ENCODE data around the gene P4HA2.
A peak's percentile ranks its signal among the peaks of the same experiment; 100 is the strongest.

The P4HA2 gene

DNA sequence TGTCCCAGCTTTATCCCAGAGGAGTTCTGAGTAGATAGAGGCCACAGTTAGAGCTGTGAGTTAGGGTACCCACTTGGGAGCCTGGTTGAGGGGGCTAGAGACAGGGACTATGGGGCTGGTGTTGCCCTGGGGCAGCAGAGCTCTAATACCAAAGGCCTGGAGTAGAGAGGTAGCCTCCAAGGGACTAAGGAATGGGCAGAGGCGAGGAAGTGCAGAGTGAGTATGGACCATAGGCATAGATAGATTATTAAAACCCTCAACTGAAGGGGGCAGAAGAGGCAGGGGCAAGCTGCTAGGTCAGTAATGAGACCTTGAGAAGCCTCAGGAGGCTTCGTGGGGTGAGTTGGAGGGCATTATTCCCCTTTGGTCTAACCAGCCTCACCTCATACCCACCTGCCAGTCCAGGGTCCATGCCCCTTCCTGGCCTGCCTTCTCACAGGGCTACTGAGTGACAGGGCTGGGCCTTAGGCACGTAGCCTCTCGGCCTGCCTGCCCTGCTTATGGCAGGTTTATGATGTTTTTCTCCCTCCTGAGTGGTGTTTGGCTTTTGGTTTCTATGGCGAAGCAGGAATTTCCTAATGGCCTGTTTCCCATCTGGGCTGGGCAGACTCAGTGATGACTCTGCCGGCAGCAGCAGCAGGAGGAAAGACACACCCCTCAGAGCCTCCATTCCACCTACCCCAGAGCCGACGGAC is 37.8 kb upstream of the P4HA2 start:
- TF ChIP-seq Cebpa-rat (IDR thresholded peaks at IDR 0.05), result no peak
- peaks cover 22% of the 10 kb centered on the region for H3K4me1 ChIP-seq
- H3K4me2 ChIP-seq, result no peak overlapping the region
- no peak overlapping the region for H3K9ac ChIP-seq
- H3K27ac ChIP-seq, result no peak overlapping the region; the same call in 1 of the 2 replicates
- no peaks in the 10 kb centered on the region for H3K27me3 ChIP-seq
- H3K9me3 ChIP-seq, result no peaks in the 10 kb centered on the region
- H3K36me3 ChIP-seq, result no peaks in the 10 kb centered on the region
- no peak overlapping the region for H3K4me3 ChIP-seq
- no peaks in the 10 kb centered on the region for H4K20me1 ChIP-seq

DNA sequence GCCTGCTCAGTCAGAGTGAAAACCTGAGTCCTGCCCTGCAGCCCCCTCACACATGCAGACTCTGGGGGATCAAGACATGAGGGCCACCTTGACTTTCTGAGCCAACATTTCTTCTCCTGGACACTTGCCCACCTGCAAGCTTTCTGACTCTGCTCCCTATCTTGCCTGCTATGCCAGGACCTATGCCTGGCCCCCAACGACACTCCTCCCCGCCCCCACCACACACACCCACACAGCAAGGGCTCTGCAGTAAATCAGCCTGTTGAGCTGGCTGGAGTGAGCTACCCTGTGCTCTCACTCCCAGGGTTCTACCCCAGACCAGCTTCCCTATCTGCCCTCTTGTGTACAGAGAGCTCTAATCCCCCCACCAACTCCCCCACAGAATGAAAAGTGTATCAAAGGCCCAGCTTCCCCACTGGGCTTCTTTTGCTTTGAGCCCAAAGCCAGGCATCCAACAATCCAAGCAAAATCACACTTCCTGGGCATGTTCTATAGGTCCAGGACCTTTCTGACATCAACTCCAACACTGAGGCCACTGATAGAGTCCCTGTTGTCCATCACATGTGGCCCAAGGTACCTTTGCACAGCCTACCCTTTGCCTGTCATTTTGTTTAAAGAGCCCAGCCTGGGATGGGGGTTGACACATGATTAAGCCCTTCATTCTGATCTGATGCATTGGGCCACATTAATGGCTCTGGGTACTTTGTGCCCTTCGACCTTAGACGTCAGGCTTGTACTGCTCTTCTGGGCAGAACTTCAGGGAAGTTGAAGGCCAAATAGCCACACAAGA is 37.1 kb upstream of the P4HA2 start:
- Histone ChIP-seq H3K27me3 (no peaks in the 10 kb centered on the region), H3K27ac (no peak overlapping the region), H3K4me2 (no peak overlapping the region), H3K9ac (no peak overlapping the region), H3K9me3 (no peaks in the 10 kb centered on the region), H3K4me1 (peaks cover 21% of the 10 kb centered on the region), H3K4me3 (no peak overlapping the region), H3K36me3 (no peaks in the 10 kb centered on the region), H4K20me1 (no peaks in the 10 kb centered on the region)
- no peak for TF ChIP-seq Cebpa-rat (IDR thresholded peaks at IDR 0.05)

DNA sequence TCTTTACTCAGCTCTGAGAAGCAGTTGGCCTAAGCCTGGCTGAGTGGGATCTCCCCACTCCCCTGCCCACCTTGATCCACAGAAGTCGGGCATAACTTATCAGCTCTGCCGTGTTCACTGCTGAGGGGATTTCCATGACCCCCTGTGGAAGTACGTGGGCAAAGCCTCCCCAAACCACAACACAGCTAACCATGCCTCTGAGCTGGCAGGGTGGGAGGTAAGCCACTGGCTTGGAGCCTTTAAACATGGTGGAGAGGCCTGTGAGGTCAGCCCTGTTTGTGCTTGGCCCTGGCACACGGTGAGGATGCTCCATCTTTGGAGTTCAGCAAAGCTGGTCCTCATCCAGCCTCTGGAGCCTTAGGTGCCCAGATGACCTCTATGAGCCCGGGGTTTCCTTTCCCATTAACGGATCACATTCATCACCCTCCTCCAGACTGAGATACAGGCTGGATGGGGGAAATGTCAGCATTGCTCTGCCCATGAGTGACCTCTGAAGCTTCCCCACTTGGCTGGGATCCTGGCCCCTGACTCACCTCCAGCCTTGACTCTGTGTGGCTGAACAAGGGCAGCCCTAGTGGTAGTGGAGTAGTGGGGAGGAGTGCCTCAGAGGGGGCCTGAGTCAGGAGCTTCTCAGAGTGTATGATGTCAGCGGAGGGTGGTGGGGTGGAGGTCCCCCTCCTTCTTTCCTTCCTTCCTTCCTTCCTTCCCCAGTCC is 36.1 kb upstream of the P4HA2 start:
- Histone ChIP-seq H3K36me3 (no peaks in the 10 kb centered on the region), H3K9ac (no peak overlapping the region), H4K20me1 (no peaks in the 10 kb centered on the region), H3K27me3 (no peaks in the 10 kb centered on the region), H3K4me1 (peaks cover 21% of the 10 kb centered on the region), H3K27ac (peak overlapping the region; percentile 20; the same call in 1 of the 2 replicates), H3K4me3 (no peak overlapping the region), H3K9me3 (no peaks in the 10 kb centered on the region), H3K4me2 (peak overlapping the region; percentile 50)
- TF ChIP-seq Cebpa-rat (IDR thresholded peaks at IDR 0.05), result no peak

DNA sequence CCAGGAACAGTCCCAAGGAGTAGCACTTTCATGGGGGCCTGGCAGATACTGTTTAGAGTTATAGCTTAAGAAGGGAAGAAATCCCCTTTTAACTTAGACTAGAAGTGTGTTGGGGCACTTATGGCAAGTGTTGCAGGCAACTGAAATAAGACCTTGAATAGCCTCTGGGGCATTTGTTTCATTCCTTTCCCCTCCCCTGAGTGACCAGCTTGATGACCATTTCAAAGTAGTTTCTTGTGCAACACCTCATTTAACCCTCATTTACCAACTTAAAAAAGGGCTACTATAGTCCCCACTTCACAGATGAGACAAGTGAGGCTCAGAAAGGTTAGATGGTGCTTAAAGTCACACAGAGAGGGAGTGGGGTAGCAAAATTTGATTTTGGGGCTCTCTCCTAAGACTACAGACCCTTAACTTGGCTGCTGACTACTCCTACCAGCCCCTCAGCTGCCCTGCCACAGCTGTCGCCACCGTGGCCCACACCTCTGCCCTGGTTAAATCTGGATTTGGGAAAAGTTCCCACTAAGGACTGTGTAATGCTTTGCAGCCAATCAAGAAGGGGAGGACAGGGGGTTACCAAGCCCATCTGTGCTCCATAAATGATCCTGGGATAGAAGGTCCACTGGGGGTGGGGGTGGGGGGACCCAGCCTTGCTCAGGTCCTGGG is 35.4 kb upstream of the P4HA2 start:
- H3K27me3 ChIP-seq, result no peaks in the 10 kb centered on the region
- no peak overlapping the region for H3K9ac ChIP-seq
- H3K4me1 ChIP-seq, result peaks cover 21% of the 10 kb centered on the region
- H3K4me3 ChIP-seq, result no peak overlapping the region
- no peaks in the 10 kb centered on the region for H4K20me1 ChIP-seq
- no peaks in the 10 kb centered on the region for H3K36me3 ChIP-seq
- H3K27ac ChIP-seq, result no peak overlapping the region
- H3K4me2 ChIP-seq, result no peak overlapping the region
- H3K9me3 ChIP-seq, result no peaks in the 10 kb centered on the region
- no peak for TF ChIP-seq Cebpa-rat (IDR thresholded peaks at IDR 0.05)

GRCh38 chr5:132261881-132262845 is 34.5 kb upstream of the P4HA2 start:
- H3K36me3 ChIP-seq, result no peaks in the 10 kb centered on the region
- no peak for TF ChIP-seq Cebpa-rat (IDR thresholded peaks at IDR 0.05)
- no peaks in the 10 kb centered on the region for H3K9me3 ChIP-seq
- H3K4me1 ChIP-seq, result peaks cover 21% of the 10 kb centered on the region
- no peaks in the 10 kb centered on the region for H4K20me1 ChIP-seq
- H3K9ac ChIP-seq, result no peak overlapping the region
- no peaks in the 10 kb centered on the region for H3K27me3 ChIP-seq
- H3K27ac ChIP-seq, result no peak overlapping the region
- no peak overlapping the region for H3K4me3 ChIP-seq
- H3K4me2 ChIP-seq, result no peak overlapping the region

GRCh38 chr5:132260714-132261551 is 33.3 kb upstream of the P4HA2 start:
- Histone ChIP-seq H3K27me3 (no peaks in the 10 kb centered on the region), H3K9ac (no peak overlapping the region), H3K9me3 (no peaks in the 10 kb centered on the region), H3K4me2 (peak overlapping the region; percentile 12; the same call in 1 of the 2 replicates), H3K36me3 (no peaks in the 10 kb centered on the region), H4K20me1 (no peaks in the 10 kb centered on the region), H3K27ac (no peak overlapping the region), H3K4me1 (peaks cover 21% of the 10 kb centered on the region), H3K4me3 (no peak overlapping the region)
- TF ChIP-seq Cebpa-rat (IDR thresholded peaks at IDR 0.05), result no peak

- Histone ChIP-seq H3K9me3 (no peaks in the 10 kb centered on the region), H3K36me3 (no peaks in the 10 kb centered on the region), H3K27me3 (no peaks in the 10 kb centered on the region), H3K4me1 (peaks cover 21% of the 10 kb centered on the region), H3K4me3 (no peak overlapping the region), H4K20me1 (no peaks in the 10 kb centered on the region), H3K27ac (no peak overlapping the region), H3K9ac (no peak overlapping the region), H3K4me2 (no peak overlapping the region)
- no peak for TF ChIP-seq Cebpa-rat (IDR thresholded peaks at IDR 0.05)
Observed at GRCh38 chr5:132260051-132260450, 32.4 kb upstream of the P4HA2 start.

Data from BLaER1 (cell line).